22Rv1 (cell line): ENCODE data around the gene SLCO3A1.

ENCODE experiments used
- H3K27ac ChIP-seq: fragments of 450-650 bp; 2 replicates; pipeline ENCODE4 v1.5.1; 2017
- CTCF ChIP-seq: fragments of 450-650 bp; IDR thresholded peaks from 2 replicates; pipeline ENCODE4 v1.5.1; 2017; ENCODE audit warnings: mild to moderate bottlenecking
- ZFX ChIP-seq: fragments of 450-650 bp; IDR thresholded peaks from 2 replicates; pipeline ENCODE4 v1.6.1; 2017; ENCODE audit warnings: antibody characterized with exemption, borderline replicate concordance

The SLCO3A1 gene

GRCh38 chr15:92159481-92159880 is 306.0 kb downstream of the SLCO3A1 start:
- no peak overlapping the region for H3K27ac ChIP-seq

GRCh38 chr15:92159906-92160841 is 306.7 kb downstream of the SLCO3A1 start:
- no peak overlapping the region for H3K27ac ChIP-seq
- no peak for TF ChIP-seq ZFX
- no peak for TF ChIP-seq CTCF

More at GRCh38 chr15:92159481-92159880, 306.0 kb downstream of the SLCO3A1 start:
- TF ChIP-seq ZFX (no peak), CTCF (no peak)

GRCh38 chr15:92161039-92161670 is 307.6 kb downstream of the SLCO3A1 start:
- H3K27ac ChIP-seq, result no peak overlapping the region
- TF ChIP-seq CTCF (no peak), ZFX (no peak)

GRCh38 chr15:92162657-92163056 is 309.1 kb downstream of the SLCO3A1 start:
- no peak overlapping the region for H3K27ac ChIP-seq
- TF ChIP-seq CTCF, result no peak

- TF ChIP-seq ZFX (no peak), CTCF (no peak)
- no peak overlapping the region for H3K27ac ChIP-seq
Observed at GRCh38 chr15:92163641-92164040, 310.1 kb downstream of the SLCO3A1 start.

GRCh38 chr15:92164327-92165000 is 311.0 kb downstream of the SLCO3A1 start:
- no peak for TF ChIP-seq ZFX
- TF ChIP-seq CTCF, result no peak
- no peak overlapping the region for H3K27ac ChIP-seq

- H3K27ac ChIP-seq, result no peak overlapping the region
Observed at GRCh38 chr15:92165001-92165346, 311.5 kb downstream of the SLCO3A1 start.

More at GRCh38 chr15:92165001-92165346, 311.5 kb downstream of the SLCO3A1 start:
- TF ChIP-seq CTCF (no peak), ZFX (no peak)
